ENCODE data around the gene FCRL1.

The FCRL1 gene

GRCh38 chr1:157844089-157844830 is 24.3 kb upstream of the FCRL1 start:
- Histone ChIP-seq H3K4me1 (ENCODE audit: insufficient read depth, insufficient read length) (no peaks in the 10 kb centered on the region), H3K9ac (ENCODE audit: insufficient read length, low read depth) (no peak overlapping the region), H3K4me3 (ENCODE audit: insufficient read length, low read depth) (no peak overlapping the region), H3K36me3 (ENCODE audit: insufficient read depth, insufficient read length, low read length) (no peaks in the 10 kb centered on the region), H3K9me3 (ENCODE audit: insufficient read depth, low read length) (no peaks in the 10 kb centered on the region), H3K27me3 (ENCODE audit: insufficient read depth, insufficient read length) (no peaks in the 10 kb centered on the region)
- TF ChIP-seq ZNF274 (IDR thresholded peaks at IDR 0.05; ENCODE audit: low read depth, low read length) (no peak), SUZ12 (IDR thresholded peaks at IDR 0.05; ENCODE audit: extremely low read depth, insufficient read depth, insufficient read length) (no peak), YY1 (IDR thresholded peaks at IDR 0.05; ENCODE audit: insufficient read depth, insufficient read length) (no peak)
- no peak for DNase-seq (ENCODE audit: low read depth, low spot score)

DNA sequence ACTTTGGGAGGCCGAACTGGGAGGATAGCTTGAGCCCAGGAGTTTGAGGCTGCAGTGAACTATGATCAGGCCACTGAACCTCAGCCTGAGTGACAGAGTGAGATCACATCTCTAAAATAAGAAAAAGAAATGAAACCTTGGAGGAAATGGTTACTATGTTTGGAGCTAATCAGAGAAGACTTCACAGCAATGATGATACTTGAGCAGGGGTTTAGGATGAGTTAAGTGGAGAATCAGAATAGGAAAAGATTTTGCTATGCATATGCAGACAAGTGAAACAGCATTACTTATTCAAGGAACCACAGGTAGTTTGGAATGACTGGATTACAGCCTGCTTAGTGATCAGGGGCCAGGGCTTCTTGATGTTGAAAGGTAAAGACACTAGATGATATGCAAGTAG is 23.0 kb upstream of the FCRL1 start:
- H3K36me3 ChIP-seq (ENCODE audit: insufficient read depth, insufficient read length, low read length), result no peaks in the 10 kb centered on the region
- no peak overlapping the region for H3K4me3 ChIP-seq (ENCODE audit: insufficient read length, low read depth)
- no peaks in the 10 kb centered on the region for H3K4me1 ChIP-seq (ENCODE audit: insufficient read depth, insufficient read length)
- no peaks in the 10 kb centered on the region for H3K9me3 ChIP-seq (ENCODE audit: insufficient read depth, low read length)
- no peak for DNase-seq (ENCODE audit: low read depth, low spot score)
- TF ChIP-seq YY1 (IDR thresholded peaks at IDR 0.05; ENCODE audit: insufficient read depth, insufficient read length) (no peak), ZNF274 (IDR thresholded peaks at IDR 0.05; ENCODE audit: low read depth, low read length) (no peak), SUZ12 (IDR thresholded peaks at IDR 0.05; ENCODE audit: extremely low read depth, insufficient read depth, insufficient read length) (no peak)
- H3K9ac ChIP-seq (ENCODE audit: insufficient read length, low read depth), result no peak overlapping the region
- no peaks in the 10 kb centered on the region for H3K27me3 ChIP-seq (ENCODE audit: insufficient read depth, insufficient read length)

DNA sequence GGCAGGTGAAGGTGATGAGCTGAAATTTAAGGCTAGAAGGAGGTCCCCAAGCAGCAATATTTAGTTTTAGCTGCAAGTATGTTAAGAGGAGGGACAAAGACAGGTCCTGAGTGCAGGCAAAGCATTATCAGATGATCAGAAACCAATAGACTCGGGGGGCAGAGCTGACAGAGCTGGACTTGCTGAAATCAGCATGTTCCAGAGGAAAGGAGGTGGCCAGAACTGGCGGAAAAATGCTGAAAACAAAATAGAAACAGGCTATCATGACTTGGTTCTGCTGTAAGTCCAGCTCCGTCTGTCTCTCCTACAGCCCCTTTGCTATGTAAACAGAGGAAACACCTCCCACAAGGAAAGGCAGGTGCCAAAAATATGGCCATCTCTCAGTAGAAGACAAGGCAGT is 21.8 kb upstream of the FCRL1 start, which contains the start of gene CD5L:
TSS of gene CD5L (minus strand) at position 101 of the 400 bp plus-strand sequence. CDS start 107 bp downstream, outside the sequence.
- no peak for DNase-seq (ENCODE audit: low read depth, low spot score)
- no peak for TF ChIP-seq SUZ12 (IDR thresholded peaks at IDR 0.05; ENCODE audit: extremely low read depth, insufficient read depth, insufficient read length)
- no peak for TF ChIP-seq YY1 (IDR thresholded peaks at IDR 0.05; ENCODE audit: insufficient read depth, insufficient read length)
- TF ChIP-seq ZNF274 (IDR thresholded peaks at IDR 0.05; ENCODE audit: low read depth, low read length), result no peak
- Histone ChIP-seq H3K4me1 (ENCODE audit: insufficient read depth, insufficient read length) (no peaks in the 10 kb centered on the region), H3K27me3 (ENCODE audit: insufficient read depth, insufficient read length) (no peaks in the 10 kb centered on the region), H3K9ac (ENCODE audit: insufficient read length, low read depth) (no peak within 1 kb of the TSS), H3K9me3 (ENCODE audit: insufficient read depth, low read length) (no peaks in the 10 kb centered on the region), H3K4me3 (ENCODE audit: insufficient read length, low read depth) (no peak within 1 kb of the TSS), H3K36me3 (ENCODE audit: insufficient read depth, insufficient read length, low read length) (no peaks in the 10 kb centered on the region)

DNA sequence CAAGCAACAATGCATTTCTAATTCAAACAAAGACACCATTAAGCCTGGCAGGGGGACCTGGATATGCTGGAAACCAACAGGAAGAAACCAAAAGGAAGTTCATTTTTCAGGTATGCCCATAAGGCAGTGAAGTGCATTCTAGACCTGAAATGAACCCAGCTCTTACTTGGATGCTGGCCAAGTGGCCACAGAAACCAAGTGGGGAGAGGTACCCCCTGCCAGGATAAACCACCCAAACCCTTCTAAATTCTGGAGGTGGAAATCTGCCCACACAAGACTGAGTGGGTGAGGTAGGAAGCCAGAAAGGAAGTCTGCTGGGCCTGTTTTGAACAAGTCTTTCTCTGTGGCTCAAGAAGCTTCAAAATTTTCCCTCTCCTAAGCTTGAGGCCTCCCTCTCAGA is 19.0 kb upstream of the FCRL1 start:
- no peak for DNase-seq (ENCODE audit: low read depth, low spot score)
- TF ChIP-seq YY1 (IDR thresholded peaks at IDR 0.05; ENCODE audit: insufficient read depth, insufficient read length) (no peak), ZNF274 (IDR thresholded peaks at IDR 0.05; ENCODE audit: low read depth, low read length) (no peak), SUZ12 (IDR thresholded peaks at IDR 0.05; ENCODE audit: extremely low read depth, insufficient read depth, insufficient read length) (no peak)
- H3K36me3 ChIP-seq (ENCODE audit: insufficient read depth, insufficient read length, low read length), result no peaks in the 10 kb centered on the region
- no peaks in the 10 kb centered on the region for H3K4me1 ChIP-seq (ENCODE audit: insufficient read depth, insufficient read length)
- no peaks in the 10 kb centered on the region; the same call in 1 of the 2 replicates for H3K9me3 ChIP-seq (ENCODE audit: insufficient read depth, low read length)
- no peak overlapping the region for H3K4me3 ChIP-seq (ENCODE audit: insufficient read length, low read depth)
- no peaks in the 10 kb centered on the region for H3K27me3 ChIP-seq (ENCODE audit: insufficient read depth, insufficient read length)
- no peak overlapping the region for H3K9ac ChIP-seq (ENCODE audit: insufficient read length, low read depth)

GRCh38 chr1:157834430-157834829 is 14.5 kb upstream of the FCRL1 start:
- Histone ChIP-seq H3K4me3 (ENCODE audit: insufficient read length, low read depth) (no peak overlapping the region), H3K9me3 (ENCODE audit: insufficient read depth, low read length) (no peaks in the 10 kb centered on the region; the same call in 1 of the 2 replicates), H3K36me3 (ENCODE audit: insufficient read depth, insufficient read length, low read length) (no peaks in the 10 kb centered on the region), H3K27me3 (ENCODE audit: insufficient read depth, insufficient read length) (no peaks in the 10 kb centered on the region), H3K4me1 (ENCODE audit: insufficient read depth, insufficient read length) (no peaks in the 10 kb centered on the region), H3K9ac (ENCODE audit: insufficient read length, low read depth) (no peak overlapping the region)
- TF ChIP-seq YY1 (IDR thresholded peaks at IDR 0.05; ENCODE audit: insufficient read depth, insufficient read length) (no peak), SUZ12 (IDR thresholded peaks at IDR 0.05; ENCODE audit: extremely low read depth, insufficient read depth, insufficient read length) (no peak), ZNF274 (IDR thresholded peaks at IDR 0.05; ENCODE audit: low read depth, low read length) (no peak)
- DNase-seq (ENCODE audit: low read depth, low spot score), result no peak

GRCh38 chr1:157833145-157833544 is 13.2 kb upstream of the FCRL1 start:
- Histone ChIP-seq H3K27me3 (ENCODE audit: insufficient read depth, insufficient read length) (no peaks in the 10 kb centered on the region), H3K4me3 (ENCODE audit: insufficient read length, low read depth) (no peak overlapping the region), H3K9ac (ENCODE audit: insufficient read length, low read depth) (no peak overlapping the region), H3K9me3 (ENCODE audit: insufficient read depth, low read length) (no peaks in the 10 kb centered on the region; the same call in 1 of the 2 replicates), H3K4me1 (ENCODE audit: insufficient read depth, insufficient read length) (no peaks in the 10 kb centered on the region), H3K36me3 (ENCODE audit: insufficient read depth, insufficient read length, low read length) (no peaks in the 10 kb centered on the region)
- TF ChIP-seq SUZ12 (IDR thresholded peaks at IDR 0.05; ENCODE audit: extremely low read depth, insufficient read depth, insufficient read length), result no peak
- no peak for TF ChIP-seq YY1 (IDR thresholded peaks at IDR 0.05; ENCODE audit: insufficient read depth, insufficient read length)
- no peak for TF ChIP-seq ZNF274 (IDR thresholded peaks at IDR 0.05; ENCODE audit: low read depth, low read length)
- no peak for DNase-seq (ENCODE audit: low read depth, low spot score)

DNA sequence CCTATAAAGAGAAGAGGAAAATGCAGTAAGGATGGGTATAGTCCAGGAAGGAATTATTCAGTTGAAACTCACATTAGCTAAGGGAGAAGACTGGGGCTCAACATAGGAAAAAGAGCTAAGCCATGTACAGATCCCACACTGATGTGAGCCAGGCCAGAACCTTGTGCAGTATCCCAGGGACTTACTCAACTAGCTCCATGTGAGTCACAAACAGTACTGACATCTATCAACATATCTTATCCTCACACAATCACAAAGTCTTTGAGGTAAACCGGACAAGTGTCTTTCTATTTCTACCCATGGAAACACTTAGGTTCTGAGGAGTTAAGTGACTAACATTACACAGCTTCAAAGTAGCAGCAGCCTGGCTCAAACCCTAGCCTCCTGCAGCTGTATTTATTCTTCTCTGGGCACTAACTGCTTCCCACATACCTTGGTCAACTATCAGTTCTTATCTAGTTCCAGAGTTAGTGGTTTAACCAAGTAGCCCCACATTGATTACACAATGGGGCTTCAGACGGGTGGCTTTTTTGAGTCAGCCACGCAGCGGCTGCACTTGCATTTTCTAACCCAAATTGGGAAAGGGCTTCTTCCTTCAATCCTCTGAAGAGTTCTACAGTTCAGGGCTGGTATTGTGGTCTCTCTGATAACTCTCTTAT is 12.2 kb upstream of the FCRL1 start:
- DNase-seq (ENCODE audit: low read depth, low spot score), result no peak
- no peaks in the 10 kb centered on the region for H3K27me3 ChIP-seq (ENCODE audit: insufficient read depth, insufficient read length)

More for the DNA sequence above, 12.2 kb upstream of the FCRL1 start:
- no peaks in the 10 kb centered on the region for H3K36me3 ChIP-seq (ENCODE audit: insufficient read depth, insufficient read length, low read length)
- TF ChIP-seq ZNF274 (IDR thresholded peaks at IDR 0.05; ENCODE audit: low read depth, low read length) (no peak), YY1 (IDR thresholded peaks at IDR 0.05; ENCODE audit: insufficient read depth, insufficient read length) (no peak), SUZ12 (IDR thresholded peaks at IDR 0.05; ENCODE audit: extremely low read depth, insufficient read depth, insufficient read length) (no peak)
- H3K4me3 ChIP-seq (ENCODE audit: insufficient read length, low read depth), result no peak overlapping the region
- no peak overlapping the region for H3K9ac ChIP-seq (ENCODE audit: insufficient read length, low read depth)
- no peaks in the 10 kb centered on the region; the same call in 1 of the 2 replicates for H3K9me3 ChIP-seq (ENCODE audit: insufficient read depth, low read length)
- no peaks in the 10 kb centered on the region for H3K4me1 ChIP-seq (ENCODE audit: insufficient read depth, insufficient read length)
